Measurements from ENCODE around the gene SRGAP3.

DNA sequence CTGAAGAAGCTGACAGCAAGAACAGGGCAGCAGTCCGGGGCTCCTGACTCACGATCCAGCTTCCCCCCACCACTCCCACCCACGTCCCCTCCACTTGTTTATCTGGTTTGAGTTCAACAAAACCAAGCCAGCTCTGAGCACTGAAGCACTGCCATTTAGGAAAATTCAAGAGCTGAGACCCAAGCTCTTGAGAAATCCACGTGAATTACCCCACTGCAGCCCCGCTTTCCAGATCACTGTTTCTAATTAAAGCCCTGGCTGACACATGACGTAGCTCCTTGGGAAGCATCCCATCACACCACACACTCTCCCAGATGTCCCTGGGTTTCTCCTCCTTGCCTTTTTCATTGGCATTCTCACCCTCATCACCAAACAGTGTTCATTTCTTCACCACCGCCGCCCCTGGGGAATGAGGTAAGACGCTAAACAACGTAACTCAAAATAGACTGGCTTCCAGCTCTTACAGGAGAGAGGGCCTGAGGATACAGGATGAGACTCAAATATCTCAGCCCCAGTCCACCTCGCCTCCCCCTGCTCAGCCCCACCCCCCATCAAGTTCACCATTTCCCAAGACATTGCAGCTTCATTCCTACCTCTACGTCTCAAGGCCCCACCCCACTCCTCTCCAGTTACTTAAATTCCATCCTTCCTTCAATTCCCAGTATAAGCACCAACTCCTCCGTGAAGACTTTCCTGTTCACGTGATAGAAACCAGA lies 95.4 kb downstream of the SRGAP3 start:
- TF ChIP-seq HMGXB4 (CRISPR knock-in tag; IDR thresholded peaks at IDR 0.05) (no peak), ZNF423 (CRISPR knock-in tag; IDR thresholded peaks at IDR 0.05) (no peak), JUN (CRISPR knock-in tag; IDR thresholded peaks at IDR 0.05) (no peak), SP1 (CRISPR knock-in tag; conservative IDR thresholded peaks at IDR 0.05) (no peak), STAT6 (CRISPR knock-in tag; conservative IDR thresholded peaks at IDR 0.05; ENCODE audit: low read depth) (no peak), TP53 (CRISPR knock-in tag; IDR thresholded peaks at IDR 0.05) (no peak), KAT7 (CRISPR knock-in tag; IDR thresholded peaks at IDR 0.05; ENCODE audit: borderline replicate concordance) (no peak), FOXP1 (CRISPR knock-in tag; IDR thresholded peaks at IDR 0.05; ENCODE audit: borderline replicate concordance) (no peak), ZBTB21 (CRISPR knock-in tag; IDR thresholded peaks at IDR 0.05; ENCODE audit: borderline replicate concordance) (no peak), NR2C2 (CRISPR knock-in tag; IDR thresholded peaks at IDR 0.05) (no peak), ZSCAN18 (CRISPR knock-in tag; IDR thresholded peaks at IDR 0.05) (no peak)
- TF ChIP-seq, protein P1, sequence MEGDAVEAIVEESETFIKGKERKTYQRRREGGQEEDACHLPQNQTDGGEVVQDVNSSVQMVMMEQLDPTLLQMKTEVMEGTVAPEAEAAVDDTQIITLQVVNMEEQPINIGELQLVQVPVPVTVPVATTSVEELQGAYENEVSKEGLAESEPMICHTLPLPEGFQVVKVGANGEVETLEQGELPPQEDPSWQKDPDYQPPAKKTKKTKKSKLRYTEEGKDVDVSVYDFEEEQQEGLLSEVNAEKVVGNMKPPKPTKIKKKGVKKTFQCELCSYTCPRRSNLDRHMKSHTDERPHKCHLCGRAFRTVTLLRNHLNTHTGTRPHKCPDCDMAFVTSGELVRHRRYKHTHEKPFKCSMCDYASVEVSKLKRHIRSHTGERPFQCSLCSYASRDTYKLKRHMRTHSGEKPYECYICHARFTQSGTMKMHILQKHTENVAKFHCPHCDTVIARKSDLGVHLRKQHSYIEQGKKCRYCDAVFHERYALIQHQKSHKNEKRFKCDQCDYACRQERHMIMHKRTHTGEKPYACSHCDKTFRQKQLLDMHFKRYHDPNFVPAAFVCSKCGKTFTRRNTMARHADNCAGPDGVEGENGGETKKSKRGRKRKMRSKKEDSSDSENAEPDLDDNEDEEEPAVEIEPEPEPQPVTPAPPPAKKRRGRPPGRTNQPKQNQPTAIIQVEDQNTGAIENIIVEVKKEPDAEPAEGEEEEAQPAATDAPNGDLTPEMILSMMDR (IDR thresholded peaks at IDR 0.05) = no peak
- TF ChIP-seq, protein P2, sequence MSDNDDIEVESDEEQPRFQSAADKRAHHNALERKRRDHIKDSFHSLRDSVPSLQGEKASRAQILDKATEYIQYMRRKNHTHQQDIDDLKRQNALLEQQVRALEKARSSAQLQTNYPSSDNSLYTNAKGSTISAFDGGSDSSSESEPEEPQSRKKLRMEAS (CRISPR knock-in tag; IDR thresholded peaks at IDR 0.05) = no peak

Data from WTC11 (cell line).